Stimulated activated CD4-positive, alpha-beta T cell treated with anti-CD3 and anti-CD28 coated beads, Interleukin-4, amount 100 ng/mL, for 1 hour (primary cell): ENCODE measurements around the gene PLEKHA7.

Experiments
- DNase-seq: peaks from one replicate; pipeline ENCODE4 v3.0.0-alpha.2; 2020

PLEKHA7 gene

DNA sequence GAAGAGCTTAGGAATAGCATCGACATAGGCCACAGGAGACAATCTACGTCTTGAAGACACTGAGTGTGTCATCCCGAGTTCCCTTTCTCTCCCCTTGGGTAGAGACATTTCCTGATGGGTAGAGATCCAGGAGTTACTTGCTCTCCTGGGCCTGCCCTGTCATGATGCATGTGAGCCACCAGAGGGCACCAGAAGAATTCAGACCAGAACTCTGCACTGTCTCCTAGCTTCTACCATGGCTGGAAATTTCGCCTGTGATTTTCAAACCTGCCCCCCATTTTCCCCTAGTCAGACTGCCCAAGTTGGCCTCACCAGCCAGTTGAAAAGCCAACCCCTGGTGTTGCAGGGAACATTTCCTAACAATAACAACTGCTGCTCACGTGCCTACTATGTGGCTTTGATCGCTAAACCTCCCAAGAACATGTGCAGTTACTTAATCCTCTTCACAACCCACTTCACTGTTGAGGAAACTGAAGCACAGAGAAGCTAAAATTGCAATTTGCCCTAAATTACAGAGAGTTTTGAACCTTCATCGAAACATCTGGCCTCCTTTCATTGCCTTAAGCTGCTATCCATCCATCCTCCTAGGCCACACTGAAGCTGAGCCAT lies 228.6 kb downstream of the PLEKHA7 start:
- DNase-seq, result peak; percentile 48

DNA sequence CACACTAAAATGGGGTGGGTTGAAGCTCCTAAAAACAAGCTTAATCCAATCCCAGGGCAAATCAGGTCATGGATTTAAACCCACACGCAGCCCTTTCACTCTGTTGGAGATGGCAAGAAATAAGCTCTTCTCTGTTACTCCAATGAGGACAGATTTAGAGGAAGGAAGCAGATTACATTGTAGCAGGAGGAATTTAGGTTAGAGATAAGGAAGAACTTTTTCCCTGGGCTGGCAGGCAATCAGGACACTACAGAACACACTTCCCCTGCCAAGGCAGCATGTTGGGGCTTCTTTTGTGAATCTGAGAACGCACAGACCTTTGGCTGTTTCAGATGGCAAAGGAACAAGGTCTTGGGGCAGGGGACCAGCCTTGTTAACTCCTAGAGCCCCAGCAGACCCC lies 229.5 kb downstream of the PLEKHA7 start:
- DNase-seq, result no peak

GRCh38 chr11:16784097-16784496 lies 230.1 kb downstream of the PLEKHA7 start:
- no peak for DNase-seq

GRCh38 chr11:16783321-16783801 lies 230.9 kb downstream of the PLEKHA7 start:
- no peak for DNase-seq

GRCh38 chr11:16781936-16782919 lies 232.0 kb downstream of the PLEKHA7 start:
- DNase-seq, result no peak

DNA sequence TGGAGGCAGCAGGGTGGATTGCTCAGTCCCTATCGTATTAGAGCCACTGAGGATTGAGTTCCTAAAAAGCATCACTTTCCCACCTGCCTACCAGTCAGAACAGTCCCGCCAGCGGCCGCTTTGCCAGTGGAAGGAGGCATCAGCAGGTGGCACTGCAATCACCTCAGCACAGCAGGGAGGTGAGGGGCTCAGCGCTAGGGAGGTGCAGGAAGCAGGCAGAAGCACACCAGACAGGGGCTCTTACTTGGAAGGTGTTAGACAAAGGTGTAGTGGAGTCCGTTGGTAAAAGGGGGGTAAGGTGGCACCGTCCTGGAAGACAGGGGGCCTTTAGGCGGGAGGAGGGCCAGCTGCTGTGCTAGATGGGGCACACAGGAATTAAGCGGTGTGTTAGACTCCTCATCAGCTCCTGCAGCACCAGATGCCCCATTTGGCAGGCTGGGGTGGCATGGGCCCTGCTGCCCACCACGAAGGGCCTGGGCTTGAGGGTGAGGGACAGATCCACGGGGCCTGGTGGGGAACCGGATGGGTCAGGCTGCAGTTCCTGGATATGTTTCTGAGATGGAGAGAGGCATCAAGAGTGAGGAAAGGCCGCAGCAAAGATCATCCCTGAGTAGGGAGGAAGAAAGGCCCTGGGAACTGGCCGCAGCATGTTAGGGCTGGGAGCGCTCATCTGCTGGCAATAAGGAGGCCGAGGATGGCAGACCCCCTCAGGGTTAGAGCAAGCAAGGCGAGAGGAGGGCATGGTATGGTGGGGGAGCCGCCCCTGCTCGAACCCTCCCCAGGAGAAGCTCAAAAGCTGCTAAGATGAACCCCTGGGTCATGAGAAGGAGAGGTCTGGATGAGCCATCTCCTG lies 233.3 kb downstream of the PLEKHA7 start:
- DNase-seq, result no peak

GRCh38 chr11:16780146-16780545 lies 234.1 kb downstream of the PLEKHA7 start:
- no peak for DNase-seq

DNA sequence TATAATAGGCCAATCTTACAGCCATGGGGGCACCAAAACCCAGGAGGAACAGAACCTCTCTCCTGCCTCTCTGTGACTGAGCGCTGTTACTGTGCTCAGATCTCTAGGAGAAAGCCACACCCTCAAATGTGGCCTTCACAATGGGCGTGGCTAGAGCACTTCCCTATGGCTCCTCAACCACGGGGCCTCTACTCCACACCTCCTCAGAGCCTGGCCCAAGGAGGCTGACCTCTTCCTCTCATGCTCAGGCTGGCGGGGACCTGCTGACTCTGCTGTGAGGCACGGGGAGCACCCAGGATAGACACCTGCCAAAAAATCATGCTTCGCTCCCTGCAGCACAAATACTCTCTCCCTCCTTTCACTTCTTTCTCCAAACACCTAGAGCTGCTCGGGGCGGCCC lies 234.8 kb downstream of the PLEKHA7 start:
- DNase-seq, result no peak

GRCh38 chr11:16778876-16779275 lies 235.3 kb downstream of the PLEKHA7 start:
- DNase-seq, result no peak

DNA sequence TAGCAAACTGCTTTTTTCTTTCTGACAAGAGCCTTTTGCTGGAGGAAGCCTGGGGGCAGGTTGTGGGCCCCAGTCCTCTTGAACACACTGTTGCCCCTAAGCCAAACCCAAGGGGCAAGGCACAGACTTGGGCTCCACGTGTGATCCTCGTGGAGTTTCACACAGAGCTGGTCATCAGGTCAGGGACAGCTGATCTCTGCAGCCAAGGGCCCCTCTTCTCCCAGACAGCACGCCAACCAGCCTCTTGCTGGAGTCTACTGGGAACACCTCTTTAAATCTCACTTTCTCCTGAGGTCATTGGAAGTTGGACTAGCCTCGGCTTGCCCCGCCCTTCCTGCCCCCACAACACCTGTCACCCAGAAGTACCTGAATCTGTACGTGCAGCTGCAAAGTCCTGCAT lies 235.9 kb downstream of the PLEKHA7 start:
- no peak for DNase-seq

DNA sequence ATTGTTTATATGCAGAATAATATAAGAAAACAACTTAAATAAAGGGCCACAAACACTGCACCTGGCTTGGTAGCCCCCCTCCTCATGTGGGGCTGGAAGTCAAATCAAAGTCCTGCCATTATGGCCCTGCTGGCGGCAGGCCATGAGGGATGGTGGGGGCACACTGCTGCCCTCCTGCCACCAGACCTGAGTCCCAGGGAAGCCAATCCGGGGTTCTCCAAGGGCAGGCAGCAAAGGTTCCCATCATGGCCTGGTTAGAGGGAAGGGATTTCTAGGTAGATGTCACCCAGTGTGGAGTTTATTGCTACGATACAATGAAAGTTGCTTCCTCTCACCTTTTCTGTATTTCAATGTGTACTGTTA lies 236.6 kb downstream of the PLEKHA7 start:
- no peak for DNase-seq

DNA sequence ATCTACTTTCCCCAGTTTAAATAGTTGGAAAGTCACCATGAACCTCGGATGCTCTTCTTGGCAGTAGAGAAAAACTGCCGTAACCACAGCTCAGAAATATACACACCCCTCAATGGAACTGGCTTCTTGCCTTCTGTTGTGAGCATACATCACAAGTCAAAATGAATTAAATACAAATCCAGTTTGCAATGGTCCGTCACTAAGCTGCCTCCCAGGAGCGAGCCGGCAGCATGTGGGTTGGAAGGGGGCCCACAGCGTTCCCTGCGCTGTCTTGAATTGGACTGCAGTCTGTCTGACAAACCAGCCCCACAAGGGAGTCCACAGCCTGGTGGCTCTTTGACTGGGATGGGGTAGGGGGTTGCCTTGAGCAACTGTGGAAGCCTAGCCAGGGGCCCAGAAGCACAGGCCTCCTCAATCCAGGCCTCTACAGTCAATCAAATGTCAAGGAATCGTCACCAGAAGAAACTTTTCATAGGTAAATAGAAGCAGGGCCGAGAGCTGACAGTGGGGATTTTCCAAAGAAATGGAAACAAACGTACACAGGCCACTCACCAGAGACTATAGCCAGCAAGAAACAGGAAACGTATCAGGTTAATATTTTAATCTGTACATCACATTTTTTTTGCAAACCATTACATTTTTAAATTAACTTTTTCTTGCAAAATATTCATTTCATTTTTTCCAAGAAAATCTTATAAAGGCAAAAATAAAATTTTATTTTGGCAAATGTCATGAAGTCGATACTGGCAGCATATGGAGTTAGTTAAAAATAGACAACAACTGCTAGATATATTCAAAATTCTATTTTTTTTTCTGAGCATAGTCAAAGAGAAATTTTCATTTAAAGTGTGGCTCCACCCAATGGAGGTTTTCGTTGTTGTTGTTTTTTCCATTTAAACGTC lies 237.3 kb downstream of the PLEKHA7 start:
- no peak for DNase-seq

DNA sequence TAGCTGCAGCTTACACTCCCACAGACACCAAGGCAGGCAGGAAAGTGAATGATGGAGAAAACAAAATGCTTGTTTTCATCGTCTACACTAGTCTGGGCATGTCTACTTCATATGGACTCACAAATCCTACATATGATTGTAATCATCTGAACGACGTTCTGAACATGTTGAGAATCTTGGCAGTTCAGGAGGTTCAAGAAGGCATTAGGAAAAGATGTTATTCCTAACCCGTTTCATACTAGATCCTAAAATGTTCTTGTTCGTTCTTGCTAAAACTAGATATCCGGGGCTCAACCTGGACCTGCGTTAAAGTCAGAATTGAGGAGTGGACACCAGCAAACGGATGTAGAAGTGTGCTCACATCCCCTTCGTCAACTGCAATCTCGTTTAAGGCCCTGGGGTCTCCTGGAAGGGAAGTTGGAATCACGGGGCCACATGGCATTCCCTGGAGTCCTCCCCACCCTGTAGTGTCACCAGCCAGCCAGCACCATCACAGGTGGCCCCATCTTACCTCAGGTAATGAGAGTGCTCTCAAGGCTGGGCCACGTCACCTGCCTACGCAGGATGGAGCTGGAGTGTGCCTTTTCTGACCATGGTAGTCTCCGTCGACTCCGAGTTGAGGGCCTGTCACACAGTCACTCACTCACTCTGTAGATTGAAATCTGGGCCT lies 238.5 kb downstream of the PLEKHA7 start:
- no peak for DNase-seq

GRCh38 chr11:16774936-16775613 lies 239.1 kb downstream of the PLEKHA7 start:
- DNase-seq, result no peak

GRCh38 chr11:16773981-16774935 lies 240.0 kb downstream of the PLEKHA7 start:
- DNase-seq, result no peak

DNA sequence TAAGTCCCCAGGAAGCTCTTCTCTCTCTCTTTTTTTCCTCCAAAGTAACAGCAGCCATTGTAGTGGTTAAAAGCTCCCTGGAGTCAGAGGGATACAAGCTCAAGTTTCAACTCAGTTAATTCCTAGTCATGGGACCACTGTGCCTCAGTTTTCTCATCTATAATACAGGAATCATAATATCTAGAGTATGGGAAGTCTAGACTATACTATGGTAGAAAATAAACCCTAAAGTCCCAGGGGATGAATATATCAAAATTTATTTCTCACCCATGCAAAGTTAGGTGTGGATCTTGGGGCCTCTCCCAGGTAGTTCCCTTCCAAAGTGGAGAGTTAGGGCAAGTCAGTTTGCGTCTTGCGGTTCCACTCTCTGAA lies 242.1 kb downstream of the PLEKHA7 start:
- no peak for DNase-seq

DNA sequence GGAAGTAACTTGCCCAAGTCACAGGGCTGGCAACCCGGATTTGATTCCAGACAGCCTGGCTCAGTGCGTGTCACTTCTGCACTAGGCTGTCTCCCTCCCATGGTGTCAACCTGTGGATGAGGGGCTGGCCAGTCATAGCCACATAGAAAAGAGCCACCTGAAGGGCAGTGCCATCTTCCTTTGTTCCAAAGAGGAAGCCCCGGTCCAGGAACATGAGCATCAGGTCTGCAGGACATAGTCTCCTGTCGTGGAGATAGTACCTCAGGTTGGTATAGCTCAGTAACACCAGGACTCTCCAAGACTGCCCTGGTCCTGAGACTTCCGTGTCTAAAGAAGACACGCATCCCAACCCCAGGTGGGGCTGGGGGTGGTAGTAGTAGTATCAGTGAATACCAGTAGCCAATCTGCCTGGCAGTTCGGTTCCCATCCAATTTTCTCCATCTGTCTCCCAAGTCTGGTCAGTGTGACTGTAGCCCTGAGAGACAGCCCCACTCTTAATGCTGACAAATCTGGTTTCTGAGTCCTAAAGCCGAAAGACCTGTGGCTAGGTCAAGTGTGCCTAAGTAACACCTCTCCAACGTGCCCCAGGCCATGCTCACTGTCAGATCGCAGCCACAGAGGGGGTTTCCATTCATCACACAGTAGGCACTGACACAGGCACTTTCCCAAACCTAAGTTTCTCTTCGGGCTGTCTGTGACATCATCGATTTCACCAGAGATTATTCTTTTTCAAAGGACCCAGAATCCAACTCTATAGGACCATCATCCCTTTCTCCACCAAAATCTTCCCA lies 242.7 kb downstream of the PLEKHA7 start:
- DNase-seq, result no peak

DNA sequence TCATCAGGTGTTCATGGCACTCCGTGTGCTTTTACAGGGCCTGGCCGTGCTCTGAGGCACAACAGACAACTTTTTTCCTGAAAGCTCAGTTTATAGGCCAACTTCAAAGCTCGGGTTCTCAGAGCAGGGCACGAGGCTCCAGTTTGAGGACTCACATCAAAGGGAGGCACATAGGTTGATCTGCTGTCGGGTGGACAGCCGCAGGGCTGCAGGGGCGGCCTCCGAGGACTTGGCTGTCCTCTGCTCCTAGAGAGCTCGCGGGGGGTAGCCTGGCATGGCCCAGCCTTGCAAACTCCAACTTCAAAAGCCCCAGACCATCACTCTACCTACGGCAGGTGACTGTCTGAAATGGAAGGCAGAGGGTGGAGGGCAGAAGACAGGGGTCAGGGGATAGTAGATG lies 244.2 kb downstream of the PLEKHA7 start:
- no peak for DNase-seq

DNA sequence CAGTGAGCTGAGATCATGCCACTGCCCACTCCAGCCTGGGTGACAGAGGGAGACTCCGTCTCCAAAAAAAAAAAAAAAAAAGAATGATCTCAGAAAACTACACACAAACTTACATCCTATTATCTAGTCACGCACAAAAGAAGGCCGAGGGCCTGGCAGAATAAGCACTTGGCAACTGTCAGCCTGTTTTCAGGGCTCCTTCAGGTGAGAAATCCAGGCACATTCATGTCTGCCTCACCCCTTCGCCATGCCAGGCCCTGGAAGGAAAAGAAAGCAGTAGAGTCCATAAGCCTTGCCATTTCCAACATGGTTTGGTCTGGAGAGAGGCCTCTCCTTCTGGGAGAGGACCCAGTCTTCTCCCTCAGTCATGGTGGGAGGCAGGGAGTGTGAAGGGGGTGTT lies 244.8 kb downstream of the PLEKHA7 start:
- DNase-seq, result no peak
